CD4-positive, alpha-beta T cell treated with Interferon gamma for 1 hour (primary cell): ENCODE measurements around the gene ALPP.
"Not testable (repeated sequence)": the region's sequence is repeated elsewhere in the genome, so short reads cannot be mapped to it uniquely, and the experiment has no call there.

Experiments used
- DNase-seq: peaks from one replicate; pipeline ENCODE4 v3.0.0-alpha.2; 2020

The ALPP gene

DNA sequence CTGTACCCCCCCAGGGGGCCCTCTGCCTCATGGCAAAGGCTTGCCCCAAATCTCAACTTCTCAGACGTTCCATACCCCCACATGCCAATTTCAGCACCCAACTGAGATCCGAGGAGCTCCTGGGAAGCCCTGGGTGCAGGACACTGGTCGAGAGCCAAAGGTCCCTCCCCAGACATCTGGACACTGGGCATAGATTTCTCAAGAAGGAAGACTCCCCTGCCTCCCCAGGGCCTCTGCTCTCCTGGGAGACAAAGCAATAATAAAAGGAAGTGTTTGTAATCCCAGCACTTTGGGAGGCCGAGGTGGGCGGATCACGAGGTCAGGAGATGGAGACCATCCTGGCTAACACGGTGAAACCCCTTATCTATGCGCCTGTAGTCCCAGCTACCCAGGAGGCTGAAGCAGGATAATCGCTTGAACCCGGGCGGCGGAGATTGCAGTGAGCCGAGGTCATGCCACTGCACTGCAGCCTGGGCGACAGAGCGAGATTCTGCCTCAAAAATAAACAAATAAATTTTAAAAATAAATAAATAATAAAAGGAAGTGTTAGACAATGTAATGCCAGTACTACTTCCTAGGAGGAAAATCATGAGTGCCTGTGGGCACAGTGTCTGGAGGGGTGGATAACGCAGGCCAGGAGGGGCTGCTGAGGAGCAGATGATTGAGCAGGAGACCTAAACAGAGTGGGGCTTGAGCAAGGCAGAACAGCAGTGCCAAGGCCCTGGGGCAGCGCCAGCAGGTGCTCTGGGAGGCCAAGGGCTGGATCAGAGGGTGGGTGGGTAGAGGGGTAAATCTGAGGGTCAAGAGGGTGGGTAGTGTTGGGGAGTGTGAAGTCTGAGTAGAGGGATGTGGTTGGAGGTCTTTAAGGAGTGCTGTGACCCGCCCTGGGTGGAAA lies 4.0 kb downstream of the ALPP start:
- DNase-seq = no peak

DNA sequence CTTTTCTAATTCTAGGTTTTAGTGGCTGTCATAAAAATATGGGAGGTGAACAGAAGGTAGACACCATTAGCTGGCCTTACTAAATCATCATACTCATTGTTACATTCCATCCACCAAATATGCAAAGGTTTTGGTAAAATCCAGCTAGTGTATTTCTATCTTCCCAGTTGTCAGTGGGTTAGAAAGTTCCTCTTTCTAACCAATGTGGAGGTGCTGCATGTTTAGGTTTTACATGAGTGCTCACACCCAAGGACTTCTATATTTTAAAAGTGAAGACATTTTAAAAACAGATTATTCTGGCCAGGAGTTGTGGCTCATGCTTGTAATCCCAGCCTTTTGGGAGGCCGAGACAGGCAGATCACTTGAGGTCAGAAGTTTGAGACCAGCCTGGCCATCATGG lies 5.9 kb downstream of the ALPP start:
- DNase-seq = no peak

DNA sequence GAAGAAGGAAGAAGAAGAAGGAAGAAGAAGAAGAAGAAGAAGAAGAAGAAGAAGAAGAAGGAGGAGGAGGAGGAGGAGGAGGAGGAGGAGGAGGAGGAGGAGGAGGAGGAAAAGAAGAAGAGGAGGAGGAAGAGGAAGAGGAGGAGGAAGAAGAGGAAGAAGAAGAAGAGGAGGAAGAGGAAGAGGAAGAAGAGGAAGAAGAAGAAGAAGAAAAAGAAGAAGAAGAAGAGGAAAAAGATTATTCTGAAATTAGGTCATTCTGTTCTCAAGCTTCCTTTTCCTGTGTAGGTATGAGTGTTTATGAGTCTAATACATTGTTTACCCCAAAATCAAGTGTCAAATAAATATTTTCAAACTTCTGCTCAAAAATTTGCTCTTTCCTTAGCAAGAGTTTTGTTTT lies 6.5 kb downstream of the ALPP start:
- DNase-seq = not testable (repeated sequence)

GRCh38 chr2:232385660-232386489 lies 7.3 kb downstream of the ALPP start:
- no peak for DNase-seq

- no peak for DNase-seq
These were observed 7.9 kb downstream of the ALPP start for GRCh38 chr2:232386490-232386739.

GRCh38 chr2:232386740-232387450 lies 8.3 kb downstream of the ALPP start:
- DNase-seq = no peak

DNA sequence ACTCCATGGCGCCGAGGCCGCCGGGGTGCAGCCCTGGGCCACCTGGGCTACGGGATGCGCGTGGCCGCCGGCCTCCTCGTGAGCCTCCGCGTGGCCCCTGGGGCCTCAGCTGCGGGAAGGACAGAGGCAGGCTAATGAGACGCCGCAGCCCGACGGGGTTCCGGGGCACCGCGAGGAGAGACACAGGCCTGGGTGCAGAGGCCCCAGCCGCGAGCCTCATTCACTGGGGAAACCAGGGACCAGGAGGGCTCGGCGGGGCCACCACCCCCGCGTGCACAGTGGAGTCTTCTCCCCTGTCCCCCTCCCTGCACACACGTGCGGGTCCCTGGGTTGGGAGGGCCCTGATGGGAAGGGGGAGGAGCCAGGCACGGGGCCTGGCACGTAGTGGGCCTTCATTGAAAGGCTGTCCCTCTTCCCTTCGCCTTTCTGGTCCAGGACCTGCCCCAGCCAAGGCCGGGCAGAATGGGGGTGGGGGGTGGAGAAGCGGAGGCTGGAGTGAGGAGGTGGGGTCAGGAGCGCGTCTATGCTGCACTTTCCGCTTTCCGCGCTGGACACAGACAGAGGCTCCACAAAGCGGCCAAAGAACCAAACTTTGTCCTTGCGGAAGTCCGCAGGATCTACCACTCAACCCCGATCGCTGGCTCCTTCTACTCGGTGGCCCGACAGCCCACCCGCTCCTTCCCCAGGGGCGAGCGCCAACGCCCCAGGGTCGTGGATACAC lies 9.1 kb downstream of the ALPP start:
- DNase-seq = no peak

DNA sequence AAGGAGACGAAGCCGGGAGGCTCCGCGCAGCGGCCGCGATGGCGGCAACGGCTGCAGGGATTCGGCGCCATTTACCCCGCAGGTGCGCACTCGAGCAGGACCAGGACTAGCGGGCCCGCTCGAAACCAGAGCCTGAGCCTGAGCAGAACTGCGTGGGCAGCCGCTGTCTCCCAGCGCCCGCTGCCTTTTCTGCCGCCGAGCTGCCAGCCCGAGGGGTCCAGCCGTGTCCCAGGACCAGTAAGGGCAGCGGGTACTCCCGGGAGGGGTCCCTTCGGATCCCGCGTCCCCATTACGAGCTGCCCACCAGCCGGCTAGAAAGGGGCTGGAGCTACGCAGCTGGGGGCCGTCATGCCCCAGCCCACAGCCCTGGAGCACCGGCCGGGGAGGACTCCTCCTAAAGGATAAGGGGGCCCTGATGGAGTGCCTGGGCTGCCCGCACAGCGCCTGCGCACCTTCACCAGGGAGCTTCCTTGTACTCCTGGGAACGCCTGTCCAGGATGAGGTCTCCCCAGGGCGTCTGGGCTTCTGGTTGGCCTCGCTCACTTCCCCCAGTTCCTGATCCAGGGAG lies 9.9 kb downstream of the ALPP start:
- DNase-seq = no peak

GRCh38 chr2:232389327-232389726 lies 10.8 kb downstream of the ALPP start:
- no peak for DNase-seq

- no peak for DNase-seq
These were observed 12.1 kb downstream of the ALPP start for GRCh38 chr2:232390661-232391060.

DNA sequence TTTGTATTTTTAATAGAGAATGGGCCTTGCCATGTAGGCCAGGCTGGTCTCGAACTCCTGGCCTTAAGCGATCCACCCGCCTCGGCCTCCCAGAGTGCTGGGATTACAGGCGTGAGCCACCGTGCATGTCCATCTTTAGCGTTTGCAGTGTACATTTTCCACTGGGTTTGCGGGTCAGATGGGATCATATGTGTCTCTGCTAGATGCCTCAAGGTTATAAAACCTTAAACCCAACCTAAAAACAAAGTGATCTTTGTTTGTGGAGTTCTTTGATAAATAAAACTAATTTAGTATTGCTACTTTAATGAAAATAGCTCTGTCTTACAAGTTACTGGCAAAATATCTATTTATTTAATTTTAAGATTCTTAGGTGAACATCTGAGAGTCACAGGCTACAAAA lies 15.0 kb downstream of the ALPP start:
- no peak for DNase-seq

GRCh38 chr2:232394431-232394830 lies 15.9 kb downstream of the ALPP start:
- DNase-seq = not testable (repeated sequence)

- no peak for DNase-seq
These were observed 17.0 kb downstream of the ALPP start for GRCh38 chr2:232395586-232395985.

DNA sequence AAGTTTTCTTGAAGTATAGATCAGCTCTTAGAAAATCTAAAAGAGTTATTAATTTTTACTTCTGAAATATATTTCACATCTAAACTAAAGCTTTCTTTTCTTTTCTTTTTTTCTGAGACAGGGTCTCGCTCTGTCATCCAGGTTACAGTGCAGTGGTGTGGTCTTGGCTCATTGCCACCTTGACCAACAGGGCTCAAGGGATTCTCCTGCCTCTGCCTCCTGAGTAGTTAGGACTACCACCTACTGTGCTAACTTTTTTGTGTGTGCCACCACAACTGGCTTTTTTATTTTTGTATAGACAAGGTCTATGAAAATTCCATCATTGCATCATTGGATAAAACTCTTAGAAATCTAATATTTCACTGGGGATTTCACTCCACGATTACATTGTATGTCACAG lies 18.1 kb downstream of the ALPP start:
- DNase-seq = no peak

GRCh38 chr2:232398293-232399034 lies 19.9 kb downstream of the ALPP start:
- no peak for DNase-seq

- no peak for DNase-seq
These were observed 21.9 kb downstream of the ALPP start for GRCh38 chr2:232400256-232401015.

GRCh38 chr2:232402518-232402917 lies 24.0 kb downstream of the ALPP start:
- DNase-seq = no peak

DNA sequence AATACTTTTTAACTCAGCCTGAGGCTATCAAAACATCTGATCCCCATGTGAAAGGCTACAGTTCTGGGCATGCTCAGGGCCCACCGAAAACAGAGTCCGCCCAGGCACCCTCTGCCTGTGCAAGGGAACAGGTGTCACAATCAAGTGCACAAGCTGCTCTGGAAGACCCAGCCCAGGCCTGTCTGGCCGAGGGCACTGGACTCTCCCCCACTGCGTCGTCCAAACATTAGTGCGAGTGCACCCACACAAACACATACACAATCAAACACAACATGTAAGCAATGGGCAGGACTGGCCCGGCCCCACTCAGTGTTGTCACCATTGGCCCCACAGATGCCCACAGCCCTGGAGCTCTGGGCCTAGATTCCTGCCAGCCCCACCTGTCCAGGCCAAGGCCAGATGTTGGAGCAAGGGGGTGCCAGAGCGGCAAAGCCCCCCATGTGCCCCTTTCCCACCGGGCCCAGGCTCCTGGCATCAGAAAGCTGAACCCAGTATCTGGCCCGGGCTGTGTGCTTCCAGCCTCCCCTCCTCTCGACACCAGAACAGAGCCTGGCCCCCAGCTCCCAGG lies 27.5 kb downstream of the ALPP start:
- no peak for DNase-seq

DNA sequence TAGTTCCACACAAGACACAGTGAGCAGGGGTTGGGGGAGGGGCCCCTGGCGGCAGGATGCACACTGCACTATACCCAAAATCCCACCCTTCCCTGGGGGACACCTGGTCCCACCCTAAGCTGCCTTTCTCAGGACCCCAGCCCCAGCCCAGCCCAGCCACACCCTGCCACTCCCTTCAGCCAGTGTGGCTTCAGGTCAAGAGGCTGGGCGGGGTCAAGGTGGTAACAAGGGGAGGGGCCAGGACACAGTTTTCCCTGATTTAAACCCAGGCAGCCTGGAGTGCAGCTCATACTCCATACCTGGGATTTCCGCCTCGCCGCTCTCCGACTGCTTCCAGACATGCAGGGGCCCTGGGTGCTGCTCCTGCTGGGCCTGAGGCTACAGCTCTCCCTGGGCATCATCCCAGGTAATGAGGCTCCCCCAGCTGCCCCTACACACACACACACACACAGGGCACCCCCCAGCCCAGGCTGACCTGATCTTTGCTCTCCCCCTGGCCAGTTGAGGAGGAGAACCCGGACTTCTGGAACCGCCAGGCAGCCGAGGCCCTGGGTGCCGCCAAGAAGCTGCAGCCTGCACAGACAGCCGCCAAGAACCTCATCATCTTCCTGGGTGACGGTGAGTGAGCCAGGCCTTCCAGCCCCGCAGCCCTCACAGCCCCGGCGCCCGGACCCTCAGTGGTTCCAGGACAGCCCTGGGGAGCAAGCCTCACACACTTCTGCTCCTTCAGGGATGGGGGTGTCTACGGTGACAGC lies 28.2 kb downstream of the ALPP start, which contains the start of gene ALPG:
TSS of gene ALPG (plus strand) at position 289 of the 755 bp plus-strand sequence. CDS start at position 340, 51 bp downstream.
- DNase-seq = no peak
